Ishikawa (cell line): ENCODE data around the gene DONSON.

ENCODE experiments used
- CEBPB ChIP-seq: IDR thresholded peaks from 2 replicates; pipeline ENCODE4 v1.6.1; 2012
- CREB1 ChIP-seq: IDR thresholded peaks from 2 replicates; pipeline ENCODE4 v1.6.1; 2012; ENCODE audit warnings: low read depth
- EGR1 ChIP-seq: IDR thresholded peaks from 2 replicates; pipeline ENCODE4 v1.6.1; 2012
- EP300 ChIP-seq: IDR thresholded peaks from 2 replicates; pipeline ENCODE4 v1.6.1; 2012; ENCODE audit warnings: borderline replicate concordance
- MAX ChIP-seq: IDR thresholded peaks from 2 replicates; pipeline ENCODE4 v1.6.1; 2012
- NFIC ChIP-seq: IDR thresholded peaks from 2 replicates; pipeline ENCODE4 v1.6.1; 2012
- RAD21 ChIP-seq: IDR thresholded peaks from 2 replicates; pipeline ENCODE4 v1.6.1; 2012; ENCODE audit warnings: low read depth
- REST ChIP-seq: IDR thresholded peaks from 2 replicates; pipeline ENCODE4 v1.6.1; 2012; ENCODE audit warnings: low read depth, mild to moderate bottlenecking
- TAF1 ChIP-seq: IDR thresholded peaks from 2 replicates; pipeline ENCODE4 v1.6.1; 2012; ENCODE audit warnings: low read depth, mild to moderate bottlenecking
- TCF12 ChIP-seq: IDR thresholded peaks from 2 replicates; pipeline ENCODE4 v1.6.1; 2012; ENCODE audit warnings: low read depth
- TEAD4 ChIP-seq: IDR thresholded peaks from 2 replicates; pipeline ENCODE4 v1.6.1; 2012
- USF1 ChIP-seq: IDR thresholded peaks from 2 replicates; pipeline ENCODE4 v1.6.1; 2012
- YY1 ChIP-seq: IDR thresholded peaks from 2 replicates; pipeline ENCODE4 v1.6.1; 2012; ENCODE audit warnings: low read depth
- ZBTB7A ChIP-seq: IDR thresholded peaks from 2 replicates; pipeline ENCODE4 v1.6.1; 2012; ENCODE audit warnings: low read depth

- TF ChIP-seq EP300: no peak
- TF ChIP-seq TCF12: no peak
- TF ChIP-seq CREB1: no peak
- peak; percentile 48 for TF ChIP-seq MAX
- no peak for TF ChIP-seq USF1
- TF ChIP-seq TAF1: no peak
- no peak for TF ChIP-seq YY1
- TF ChIP-seq REST: no peak
- no peak for TF ChIP-seq RAD21
- no peak for TF ChIP-seq CEBPB
- TF ChIP-seq EGR1: no peak
- no peak for TF ChIP-seq NFIC
- TF ChIP-seq TEAD4: no peak
- TF ChIP-seq ZBTB7A: no peak; the same call in 1 of the 2 replicates
Observed at GRCh38 chr21:33587792-33588484, 546 bp downstream of the DONSON start.
